ENCODE measurements around the gene ZNF410. TPM values are rescaled to one million over a fixed set of nuclear protein-coding genes. Genes with fewer than 3 reads are reported as not detected.
"Not testable (repeated sequence)": the region's sequence is repeated elsewhere in the genome, so short reads cannot be mapped to it uniquely, and the experiment has no call there.

The ZNF410 gene, protein sequence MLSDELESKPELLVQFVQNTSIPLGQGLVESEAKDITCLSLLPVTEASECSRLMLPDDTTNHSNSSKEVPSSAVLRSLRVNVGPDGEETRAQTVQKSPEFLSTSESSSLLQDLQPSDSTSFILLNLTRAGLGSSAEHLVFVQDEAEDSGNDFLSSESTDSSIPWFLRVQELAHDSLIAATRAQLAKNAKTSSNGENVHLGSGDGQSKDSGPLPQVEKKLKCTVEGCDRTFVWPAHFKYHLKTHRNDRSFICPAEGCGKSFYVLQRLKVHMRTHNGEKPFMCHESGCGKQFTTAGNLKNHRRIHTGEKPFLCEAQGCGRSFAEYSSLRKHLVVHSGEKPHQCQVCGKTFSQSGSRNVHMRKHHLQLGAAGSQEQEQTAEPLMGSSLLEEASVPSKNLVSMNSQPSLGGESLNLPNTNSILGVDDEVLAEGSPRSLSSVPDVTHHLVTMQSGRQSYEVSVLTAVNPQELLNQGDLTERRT
- 10 to 100 TPM; 49.7 to 50.2 TPM for total RNA-seq

DNA sequence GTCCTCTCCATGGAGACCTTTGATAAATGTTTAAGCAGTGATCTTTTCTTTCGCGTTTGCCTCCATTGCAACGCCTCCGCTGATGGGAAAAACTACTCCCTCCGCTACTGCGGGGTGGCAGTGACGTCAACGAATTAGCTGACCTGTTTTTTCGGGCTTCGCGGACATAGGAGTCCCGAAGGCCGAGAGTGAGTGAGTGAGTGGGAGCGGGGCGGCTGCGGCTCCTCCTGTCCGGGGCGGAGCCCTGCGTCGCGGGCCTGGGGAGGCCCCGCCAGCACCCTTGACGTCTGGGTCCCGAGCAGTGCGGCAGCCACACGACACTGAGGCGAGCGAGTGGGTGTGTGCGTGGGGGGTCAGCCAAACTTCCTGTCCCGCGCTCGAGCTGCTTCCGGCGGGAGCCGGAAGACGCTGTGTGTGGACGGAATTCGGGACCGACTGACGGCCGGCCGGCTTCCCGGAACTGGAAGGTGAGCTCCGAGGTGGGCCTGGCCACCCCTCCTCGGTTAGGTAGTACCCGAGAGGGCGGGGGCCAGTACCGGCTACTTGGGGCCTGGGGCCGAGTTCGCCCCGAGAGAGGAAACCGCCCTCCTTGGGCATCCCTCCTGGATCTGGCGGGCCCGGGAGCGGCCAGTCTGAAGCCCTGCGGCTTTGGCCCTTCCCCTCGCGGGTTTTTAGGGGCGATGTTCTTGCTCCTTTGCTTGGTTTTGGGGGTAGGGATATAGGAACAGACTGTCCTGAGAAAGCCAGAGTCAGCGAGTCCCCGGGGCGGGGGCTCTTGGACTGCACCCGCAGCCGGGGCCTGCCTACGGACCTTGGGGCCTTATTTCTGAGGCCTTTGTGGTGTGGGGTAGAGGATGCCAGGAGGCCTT is at the start of gene ZNF410:
ZNF410 (plus strand) TSS at position 411 of the 869 bp plus-strand sequence. CDS start 5,317 bp downstream, outside the sequence.
- POLR2A ChIA-PET: interaction anchor here (0.6 to 3.0 kb wide), 12 partner anchors 9 to 750 kb away, joined by 3 to 15 read pairs (median 3); partner anchors contain the start of genes COQ6, FAM161B, PSEN1 and PTGR2

DNA sequence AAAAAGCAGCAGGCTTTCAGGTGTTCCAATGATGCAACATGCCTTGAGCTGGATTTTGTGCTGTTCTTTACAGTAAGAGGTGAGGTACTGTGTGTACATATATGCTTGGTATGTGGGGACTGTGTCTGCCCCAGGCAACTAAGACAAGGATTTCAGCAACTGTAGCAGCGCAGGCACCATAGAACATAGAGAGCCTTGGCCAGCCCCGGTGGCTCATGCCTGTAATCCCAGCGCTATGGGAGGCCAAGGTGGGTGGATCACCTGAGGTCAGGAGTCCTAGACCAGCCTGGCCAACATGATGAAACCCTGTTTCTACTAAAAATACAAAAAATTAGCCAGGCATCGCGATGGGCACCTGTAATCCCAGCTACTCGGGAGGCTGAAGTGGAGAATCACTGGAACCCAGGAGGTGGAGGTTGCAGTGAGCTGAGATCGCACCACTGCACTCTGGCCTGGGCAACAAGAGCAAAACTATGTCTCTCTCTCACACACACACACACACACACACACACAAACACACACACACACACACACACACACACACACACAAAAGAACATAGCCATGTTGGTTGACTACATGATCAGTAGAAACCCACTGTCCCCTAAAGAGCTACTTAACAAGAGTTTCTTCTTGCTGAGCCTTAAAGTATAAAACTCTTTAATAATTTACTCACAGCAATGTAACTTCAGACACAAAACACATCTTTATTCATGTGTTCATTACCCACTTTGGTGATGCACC is 48.2 kb upstream of the ZNF410 start:
- H3K27ac Mint-ChIP-seq; H3K9me3 Mint-ChIP-seq (ENCODE audit: insufficient read depth); DNase-seq; H3K4me3 Mint-ChIP-seq; H3K4me1 Mint-ChIP-seq (ENCODE audit: low read depth); H3K36me3 Mint-ChIP-seq (ENCODE audit: low read depth); ATAC-seq; H3K27me3 Mint-ChIP-seq (ENCODE audit: low read depth): not testable (repeated sequence)
- ChIA-PET POLR2A (interaction anchor here (0.6 kb wide), 1 partner anchor 79 kb away, joined by 4 read pairs; no protein-coding TSS in a partner anchor), CTCF (interaction anchor here (0.9 to 1.1 kb wide), 2 partner anchors 8 to 12 kb away, joined by 3 to 4 read pairs; no protein-coding TSS in a partner anchor)

More for the DNA sequence above, at the start of gene ZNF410:
- peaks cover 37% of the 10 kb centered on the region for H3K4me1 Mint-ChIP-seq (ENCODE audit: low read depth)
- ATAC-seq: peak; percentile 99
- peak; percentile 88 for DNase-seq
- H3K27ac Mint-ChIP-seq: peak within 1 kb of the TSS; percentile 97
- no peaks in the 10 kb centered on the region for H3K27me3 Mint-ChIP-seq (ENCODE audit: low read depth)
- CTCF ChIA-PET: interaction anchor here (0.9 to 2.4 kb wide), 6 partner anchors 13 to 158 kb away, joined by 3 to 9 read pairs (median 4); no protein-coding TSS in a partner anchor
- H3K4me3 Mint-ChIP-seq: peak within 1 kb of the TSS; percentile 97
- no peaks in the 10 kb centered on the region for H3K9me3 Mint-ChIP-seq (ENCODE audit: insufficient read depth)
- H3K36me3 Mint-ChIP-seq (ENCODE audit: low read depth): peaks cover 10% of the 10 kb centered on the region

DNA sequence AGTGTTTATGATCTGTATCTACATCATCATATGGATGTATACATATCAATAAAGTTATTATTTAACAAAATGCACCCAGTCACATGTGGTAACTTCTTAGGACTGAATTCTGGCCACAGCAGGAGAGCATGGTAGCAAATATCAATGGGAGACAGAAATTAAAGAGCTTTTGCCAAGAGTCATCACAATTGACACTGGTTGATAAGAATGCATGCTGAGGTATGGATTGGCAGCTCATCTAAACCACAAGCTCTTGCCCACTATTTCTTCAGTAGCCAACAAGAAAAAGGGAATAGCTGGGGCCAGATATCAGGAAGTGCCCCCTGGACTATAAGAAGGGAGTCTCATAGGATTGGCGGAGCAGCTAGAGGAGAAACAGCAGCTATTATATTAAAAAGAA is 44.5 kb upstream of the ZNF410 start:
- no peaks in the 10 kb centered on the region for H3K9me3 Mint-ChIP-seq (ENCODE audit: insufficient read depth)
- H3K4me3 Mint-ChIP-seq: no peak overlapping the region
- peaks cover 2% of the 10 kb centered on the region for H3K36me3 Mint-ChIP-seq (ENCODE audit: low read depth)
- peaks cover 2% of the 10 kb centered on the region for H3K27me3 Mint-ChIP-seq (ENCODE audit: low read depth)
- no peaks in the 10 kb centered on the region for H3K4me1 Mint-ChIP-seq (ENCODE audit: low read depth)
- DNase-seq: no peak
- ChIA-PET CTCF (interaction anchor here (1.3 to 1.5 kb wide), 2 partner anchors 11 to 17 kb away, joined by 3 read pairs; no protein-coding TSS in a partner anchor), POLR2A (no interaction called here)
- H3K27ac Mint-ChIP-seq: no peak overlapping the region
- no peak for ATAC-seq

DNA sequence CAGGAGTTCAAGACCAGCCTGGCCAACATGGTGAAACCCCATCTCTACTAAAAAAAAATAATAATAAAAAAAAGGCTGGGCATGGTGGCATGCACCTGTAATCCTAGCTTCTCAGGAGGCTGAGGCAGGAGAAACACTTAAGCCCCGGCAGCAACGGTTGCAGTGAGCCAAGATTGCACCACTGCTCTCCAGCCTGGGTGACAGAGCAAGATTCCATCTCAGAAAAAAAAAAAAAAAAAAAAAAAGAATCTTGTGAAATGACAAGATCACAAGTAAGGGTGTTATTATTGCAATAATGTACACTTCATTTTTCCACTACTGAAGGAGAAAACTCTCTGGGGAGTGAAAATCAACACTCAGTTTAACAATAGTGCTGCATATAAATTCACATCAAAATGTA is 43.8 kb upstream of the ZNF410 start:
- Mint-ChIP-seq H3K27ac (no peak overlapping the region), H3K9me3 (ENCODE audit: insufficient read depth) (no peaks in the 10 kb centered on the region), H3K36me3 (ENCODE audit: low read depth) (peaks cover 2% of the 10 kb centered on the region), H3K4me1 (ENCODE audit: low read depth) (no peaks in the 10 kb centered on the region), H3K27me3 (ENCODE audit: low read depth) (peaks cover 4% of the 10 kb centered on the region), H3K4me3 (no peak overlapping the region)
- CTCF ChIA-PET: interaction anchor here (1.3 to 1.5 kb wide), 2 partner anchors 10 to 18 kb away, joined by 3 read pairs; no protein-coding TSS in a partner anchor
- POLR2A ChIA-PET: no interaction called here
- DNase-seq (no peak), ATAC-seq (no peak)

DNA sequence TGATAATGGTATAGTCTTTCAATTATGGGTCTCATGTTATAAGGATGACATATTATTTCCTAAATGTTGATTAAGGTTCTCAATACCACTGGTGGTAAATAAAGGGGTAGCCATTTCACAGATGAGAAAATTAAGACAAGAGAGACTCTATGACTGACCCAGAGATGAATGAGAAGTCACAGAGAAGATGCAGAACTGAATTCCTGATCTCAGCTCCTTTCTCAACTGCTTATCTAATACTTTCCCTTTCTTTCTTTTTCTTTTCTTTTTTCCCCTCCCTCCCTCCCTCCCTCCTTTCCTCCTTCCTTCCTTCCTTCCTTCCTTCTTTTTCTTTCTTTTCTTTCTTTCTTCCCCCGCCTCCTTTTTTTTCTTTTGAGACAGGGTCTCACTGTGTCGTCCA is 43.4 kb upstream of the ZNF410 start:
- peaks cover 4% of the 10 kb centered on the region for H3K27me3 Mint-ChIP-seq (ENCODE audit: low read depth)
- ChIA-PET POLR2A (no interaction called here), CTCF (interaction anchor here (1.5 kb wide), 1 partner anchor 10 kb away, joined by 3 read pairs; no protein-coding TSS in a partner anchor)
- H3K4me1 Mint-ChIP-seq (ENCODE audit: low read depth): no peaks in the 10 kb centered on the region
- DNase-seq (no peak), ATAC-seq (no peak)
- H3K36me3 Mint-ChIP-seq (ENCODE audit: low read depth): peaks cover 2% of the 10 kb centered on the region
- no peak overlapping the region for H3K27ac Mint-ChIP-seq
- H3K9me3 Mint-ChIP-seq (ENCODE audit: insufficient read depth): no peaks in the 10 kb centered on the region
- H3K4me3 Mint-ChIP-seq: no peak overlapping the region

DNA sequence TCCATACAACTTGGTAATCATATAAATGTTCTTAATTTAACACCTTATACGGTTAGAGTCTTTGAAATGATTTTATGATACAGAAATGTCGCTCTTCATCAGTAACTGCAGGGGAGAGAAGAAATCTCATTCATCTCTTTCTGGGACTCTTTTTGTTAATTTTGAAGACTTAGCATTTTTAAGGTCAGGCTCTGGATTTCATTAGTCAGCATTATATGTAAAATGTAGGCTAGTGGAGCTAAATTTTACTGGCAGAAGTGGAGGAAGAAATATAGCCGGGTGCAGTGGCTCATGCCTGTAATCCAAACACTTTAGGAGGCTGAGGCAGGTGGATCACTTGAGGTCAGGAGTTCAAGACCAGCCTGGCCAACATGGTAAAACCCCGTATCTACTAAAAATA is 39.7 kb upstream of the ZNF410 start:
- Mint-ChIP-seq H3K27ac (no peak overlapping the region), H3K27me3 (ENCODE audit: low read depth) (peaks cover 4% of the 10 kb centered on the region), H3K4me1 (ENCODE audit: low read depth) (peaks cover 11% of the 10 kb centered on the region), H3K36me3 (ENCODE audit: low read depth) (peaks cover 4% of the 10 kb centered on the region), H3K4me3 (no peak overlapping the region), H3K9me3 (ENCODE audit: insufficient read depth) (no peaks in the 10 kb centered on the region)
- ATAC-seq (no peak), DNase-seq (no peak)
- ChIA-PET POLR2A (interaction anchor here (0.6 kb wide), 1 partner anchor 277 kb away, joined by 3 read pairs; no protein-coding TSS in a partner anchor), CTCF (interaction anchor here (1.4 to 1.6 kb wide), 3 partner anchors 8 to 118 kb away, joined by 4 to 5 read pairs (median 4); no protein-coding TSS in a partner anchor)

DNA sequence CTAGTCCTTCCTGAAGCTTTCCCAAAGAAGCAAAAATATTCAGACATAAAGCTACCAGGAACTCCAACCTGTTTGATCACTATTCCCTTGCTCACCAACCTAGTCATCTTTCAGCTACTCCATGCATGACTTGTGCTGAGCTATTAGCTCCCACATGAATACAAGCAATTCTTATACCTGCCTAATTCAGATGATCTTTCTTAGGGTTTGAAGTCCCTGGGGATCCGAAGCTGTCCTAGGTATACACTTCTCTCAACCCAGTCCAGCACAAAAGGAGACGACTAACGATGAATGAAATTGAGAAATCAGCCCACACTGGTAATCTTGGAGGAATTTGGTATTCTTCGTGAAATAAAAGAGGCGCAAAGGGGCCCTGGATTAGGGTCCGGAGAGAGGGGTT is 35.7 kb upstream of the ZNF410 start:
- no peak for ATAC-seq
- POLR2A ChIA-PET: interaction anchor here (1.4 to 2.2 kb wide), 2 partner anchors 35 to 63 kb away, joined by 6 to 12 read pairs; partner anchors contain the start of gene ZNF410
- Mint-ChIP-seq H3K36me3 (ENCODE audit: low read depth) (peaks cover 2% of the 10 kb centered on the region), H3K4me3 (peak overlapping the region; percentile 96), H3K27ac (peak overlapping the region; percentile 96), H3K27me3 (ENCODE audit: low read depth) (peaks cover 4% of the 10 kb centered on the region), H3K4me1 (ENCODE audit: low read depth) (peaks cover 24% of the 10 kb centered on the region), H3K9me3 (ENCODE audit: insufficient read depth) (no peaks in the 10 kb centered on the region)
- no peak for DNase-seq
- CTCF ChIA-PET: interaction anchor here (0.8 to 2.1 kb wide), 9 partner anchors 21 to 122 kb away, joined by 3 to 10 read pairs (median 3); no protein-coding TSS in a partner anchor

DNA sequence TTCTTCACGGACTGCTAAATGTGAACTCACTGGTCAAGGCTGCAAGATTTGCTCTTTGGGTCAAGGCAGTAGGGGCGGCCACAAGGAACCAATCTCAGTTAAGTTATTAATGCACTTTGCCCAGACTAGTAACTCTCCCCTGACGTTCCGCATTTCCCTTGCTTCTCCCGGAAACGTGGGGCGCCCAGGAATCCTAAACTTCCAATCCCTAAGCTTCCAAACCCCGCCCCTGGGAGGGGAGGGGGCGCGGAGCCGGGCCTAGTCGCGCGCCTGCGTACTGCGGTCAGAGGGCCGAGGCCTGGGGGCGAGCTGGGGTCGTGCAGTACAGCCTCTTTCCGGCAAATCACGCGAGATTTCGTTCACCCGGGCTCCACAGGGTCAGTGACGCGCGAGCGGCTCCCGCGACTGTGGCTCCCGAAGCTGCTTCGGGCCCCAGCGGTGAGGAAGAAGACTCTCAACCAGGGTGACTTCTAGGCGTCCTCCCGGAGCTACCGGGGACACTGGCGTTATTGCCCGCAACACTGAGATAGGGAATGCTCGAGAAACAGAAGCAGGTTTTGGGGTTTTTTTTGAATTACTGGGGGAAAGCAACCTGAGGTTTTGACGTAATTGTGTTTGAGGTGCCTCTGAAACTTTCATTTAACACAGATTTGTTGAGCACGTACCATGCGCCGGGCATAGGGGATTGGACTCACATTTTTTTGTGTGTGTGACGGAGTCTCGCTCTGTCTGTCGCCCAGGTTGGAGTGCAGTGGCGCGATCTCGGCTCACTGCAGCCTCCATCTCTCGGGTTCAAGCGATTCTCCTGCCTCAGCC is 34.9 kb upstream of the ZNF410 start, which contains the start of gene PTGR2:
PTGR2 (plus strand) TSS at position 265 of the 816 bp plus-strand sequence. CDS start 7,032 bp downstream, outside the sequence.
- H3K27me3 Mint-ChIP-seq (ENCODE audit: low read depth): peaks cover 4% of the 10 kb centered on the region

DNA sequence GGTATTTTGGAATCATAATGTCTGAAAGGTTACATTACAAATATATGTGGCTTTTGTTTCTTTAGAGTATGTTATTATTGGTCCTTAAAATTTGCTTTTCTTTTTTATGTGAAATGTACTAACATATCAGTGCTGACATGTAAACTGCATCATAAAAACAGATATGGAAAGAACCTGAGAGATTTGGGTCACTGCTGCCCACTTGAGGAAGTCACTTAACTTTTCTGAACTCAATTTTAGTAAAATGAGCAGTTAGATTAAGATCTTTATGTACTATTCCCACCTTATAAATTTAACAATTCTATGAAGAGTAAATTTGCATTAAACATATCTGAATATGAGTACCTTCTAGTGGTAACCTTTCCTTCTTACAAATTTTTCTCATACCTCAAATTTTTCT is 27.5 kb upstream of the ZNF410 start:
- Mint-ChIP-seq H3K4me3 (no peak overlapping the region), H3K27ac (no peak overlapping the region), H3K9me3 (ENCODE audit: insufficient read depth) (no peaks in the 10 kb centered on the region), H3K27me3 (ENCODE audit: low read depth) (no peaks in the 10 kb centered on the region), H3K4me1 (ENCODE audit: low read depth) (no peaks in the 10 kb centered on the region), H3K36me3 (ENCODE audit: low read depth) (no peaks in the 10 kb centered on the region)
- ATAC-seq: no peak
- ChIA-PET POLR2A (no interaction called here), CTCF (interaction anchor here (1.5 kb wide), 1 partner anchor 131 kb away, joined by 9 read pairs; no protein-coding TSS in a partner anchor)
- no peak for DNase-seq

More for the DNA sequence above, 34.9 kb upstream of the ZNF410 start, which contains the start of gene PTGR2:
- ATAC-seq (peak; percentile 98), DNase-seq (peak; percentile 93)
- CTCF ChIA-PET: interaction anchor here (0.9 to 2.1 kb wide), 11 partner anchors 16 to 219 kb away, joined by 3 to 10 read pairs (median 3); no protein-coding TSS in a partner anchor
- peaks cover 24% of the 10 kb centered on the region for H3K4me1 Mint-ChIP-seq (ENCODE audit: low read depth)
- no peaks in the 10 kb centered on the region for H3K9me3 Mint-ChIP-seq (ENCODE audit: insufficient read depth)
- H3K36me3 Mint-ChIP-seq (ENCODE audit: low read depth): peaks cover 2% of the 10 kb centered on the region
- POLR2A ChIA-PET: interaction anchor here (0.5 to 2.2 kb wide), 8 partner anchors 35 to 1644 kb away, joined by 3 to 12 read pairs (median 3); partner anchors contain the start of gene ZNF410
- H3K4me3 Mint-ChIP-seq: peak within 1 kb of the TSS; percentile 96
- peak within 1 kb of the TSS; percentile 96 for H3K27ac Mint-ChIP-seq

DNA sequence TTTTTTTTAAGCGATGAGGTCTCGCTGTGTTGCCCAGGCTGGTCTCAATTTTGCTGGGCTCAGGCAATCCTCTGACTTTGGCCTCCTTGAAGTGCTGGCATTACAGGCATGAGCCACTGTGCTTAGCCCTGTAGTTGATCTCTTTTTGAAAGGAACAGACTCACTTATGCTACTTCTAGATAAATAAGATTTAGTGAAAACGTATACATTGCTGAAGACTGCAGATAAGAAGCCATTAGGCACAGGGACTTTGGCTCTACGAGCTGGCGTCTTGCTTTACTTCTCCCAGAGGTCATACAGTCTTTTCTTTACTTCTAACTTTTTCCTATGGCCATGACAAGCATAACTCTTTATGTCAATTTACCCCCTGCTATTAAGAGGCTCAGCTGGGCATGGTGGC is 25.6 kb upstream of the ZNF410 start:
- ATAC-seq (no peak), DNase-seq (no peak)
- Mint-ChIP-seq H3K9me3 (ENCODE audit: insufficient read depth) (no peaks in the 10 kb centered on the region), H3K36me3 (ENCODE audit: low read depth) (no peaks in the 10 kb centered on the region), H3K27ac (no peak overlapping the region), H3K4me1 (ENCODE audit: low read depth) (no peaks in the 10 kb centered on the region), H3K27me3 (ENCODE audit: low read depth) (no peaks in the 10 kb centered on the region), H3K4me3 (no peak overlapping the region)
- CTCF ChIA-PET: no interaction called here
- POLR2A ChIA-PET: interaction anchor here (0.6 kb wide), 1 partner anchor 1316 kb away, joined by 3 read pairs; no protein-coding TSS in a partner anchor

Measured in activated CD8-positive, alpha-beta T cell treated with anti-CD3 and anti-CD28 coated beads, Interleukin-2, amount 10 ng/mL, durations not matched to agents 7 days and 5 days (primary cell).